Measurements from ENCODE around the gene CCDC126.

Gene CCDC126

GRCh38 chr7:23693224-23693623 is 96.0 kb downstream of the CCDC126 start:
- no peak for ATAC-seq
- TF ChIP-seq RARB (CRISPR knock-in tag; IDR thresholded peaks at IDR 0.05) (no peak), OSR1 (CRISPR knock-in tag; IDR thresholded peaks at IDR 0.05) (no peak), TOX (CRISPR knock-in tag; IDR thresholded peaks at IDR 0.05; ENCODE audit: borderline replicate concordance) (no peak), BACH2 (CRISPR knock-in tag; IDR thresholded peaks at IDR 0.05; ENCODE audit: borderline replicate concordance) (no peak), ZNF8 (CRISPR knock-in tag; IDR thresholded peaks at IDR 0.05) (no peak), CSDC2 (CRISPR knock-in tag; IDR thresholded peaks at IDR 0.05) (no peak), CREB5 (CRISPR knock-in tag; IDR thresholded peaks at IDR 0.05; ENCODE audit: low read depth) (no peak), ISL1 (CRISPR knock-in tag; IDR thresholded peaks at IDR 0.05) (no peak), GLIS3 (CRISPR knock-in tag; IDR thresholded peaks at IDR 0.05) (no peak), TCF4 (CRISPR knock-in tag; IDR thresholded peaks at IDR 0.05; ENCODE audit: borderline replicate concordance) (no peak), ARNTL (CRISPR knock-in tag; IDR thresholded peaks at IDR 0.05; ENCODE audit: borderline replicate concordance, low read depth) (no peak), ESRRG (CRISPR knock-in tag; IDR thresholded peaks at IDR 0.05) (no peak), CSRNP3 (CRISPR knock-in tag; IDR thresholded peaks at IDR 0.05) (no peak), TSHZ2 (CRISPR knock-in tag; IDR thresholded peaks at IDR 0.05) (no peak), ZFP30 (CRISPR knock-in tag; IDR thresholded peaks at IDR 0.05) (no peak), ZC3H10 (CRISPR knock-in tag; IDR thresholded peaks at IDR 0.05) (no peak)
